GM19238 (cell line): ENCODE measurements around the gene NECAB2.
"Not testable (repeated sequence)": the region's sequence is repeated elsewhere in the genome, so short reads cannot be mapped to it uniquely, and the experiment has no call there.

Experiments used
- DNase-seq: peaks from one replicate; pipeline ENCODE4 v3.0.0; 2011; ENCODE audit warnings: low spot score; ENCODE audit not compliant: insufficient read length

Gene NECAB2

DNA sequence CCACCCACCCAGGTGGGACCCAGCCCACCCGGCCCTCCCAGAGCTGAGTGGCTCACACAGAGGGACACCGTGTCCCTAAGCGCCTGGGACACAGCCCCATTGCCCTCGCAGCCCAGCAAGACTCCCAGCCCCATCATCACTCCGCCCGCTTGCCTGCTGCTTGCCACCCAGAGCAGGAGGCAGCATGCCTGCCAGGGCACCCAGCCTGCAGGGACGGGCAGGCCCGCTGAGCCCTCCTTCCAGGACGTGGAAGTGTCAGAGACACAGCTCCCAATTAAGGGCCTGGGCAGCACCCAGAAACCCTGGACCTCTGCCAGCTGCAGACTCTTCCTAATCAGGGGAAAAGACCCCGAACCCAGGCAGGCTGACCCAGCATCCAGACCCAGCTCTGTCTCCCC is 32.2 kb upstream of the NECAB2 start:
- DNase-seq, result no peak

- DNase-seq, result no peak
Observed at GRCh38 chr16:83936581-83937165, 31.4 kb upstream of the NECAB2 start.

GRCh38 chr16:83937267-83937666 is 30.8 kb upstream of the NECAB2 start:
- no peak for DNase-seq

DNA sequence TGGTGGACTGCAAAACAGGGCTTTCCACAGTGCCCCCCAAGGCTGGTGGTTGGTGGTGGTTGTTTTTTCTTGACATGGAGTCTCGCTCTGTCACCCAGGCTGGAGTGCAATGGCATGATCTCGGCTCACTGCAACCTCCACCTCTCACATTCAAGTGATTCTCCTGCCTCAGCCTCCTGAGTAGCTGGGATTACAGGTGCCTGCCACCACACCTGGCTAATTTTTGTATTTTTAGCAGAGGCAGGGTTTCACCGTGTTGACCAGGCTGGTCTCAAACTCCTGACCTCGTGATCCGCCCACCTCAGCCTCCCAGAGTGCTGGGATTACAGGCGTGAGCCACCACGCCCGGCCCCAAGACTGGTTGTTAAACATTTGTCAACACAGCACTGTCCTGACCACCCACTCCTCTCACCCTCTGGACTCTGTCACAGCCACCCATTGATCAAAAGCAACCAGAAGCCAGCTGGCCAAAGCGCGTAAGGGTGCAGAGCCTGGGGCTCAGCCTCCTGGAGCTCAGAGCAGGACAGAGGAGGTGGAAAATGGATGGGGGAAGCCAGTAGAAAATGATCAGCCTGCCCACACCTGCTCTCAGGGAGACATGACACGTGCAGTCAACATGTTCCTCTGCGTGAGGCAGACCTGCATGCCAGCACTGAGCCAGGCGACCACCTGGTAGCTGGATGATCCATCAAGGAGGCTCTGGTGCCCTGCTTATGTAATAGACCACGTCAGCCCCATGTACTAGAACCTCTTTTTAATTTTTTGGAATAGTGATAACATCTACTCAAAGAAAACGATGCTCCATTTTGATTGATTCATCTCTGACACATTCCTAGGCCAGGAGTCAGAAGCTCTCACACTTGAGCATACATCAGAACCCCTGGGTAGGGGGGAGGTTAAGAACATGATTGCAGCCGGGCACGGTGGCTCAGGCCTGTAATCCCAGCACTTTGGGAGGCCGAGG is 29.8 kb upstream of the NECAB2 start:
- DNase-seq, result no peak

GRCh38 chr16:83939266-83939855 is 28.7 kb upstream of the NECAB2 start:
- no peak for DNase-seq

DNA sequence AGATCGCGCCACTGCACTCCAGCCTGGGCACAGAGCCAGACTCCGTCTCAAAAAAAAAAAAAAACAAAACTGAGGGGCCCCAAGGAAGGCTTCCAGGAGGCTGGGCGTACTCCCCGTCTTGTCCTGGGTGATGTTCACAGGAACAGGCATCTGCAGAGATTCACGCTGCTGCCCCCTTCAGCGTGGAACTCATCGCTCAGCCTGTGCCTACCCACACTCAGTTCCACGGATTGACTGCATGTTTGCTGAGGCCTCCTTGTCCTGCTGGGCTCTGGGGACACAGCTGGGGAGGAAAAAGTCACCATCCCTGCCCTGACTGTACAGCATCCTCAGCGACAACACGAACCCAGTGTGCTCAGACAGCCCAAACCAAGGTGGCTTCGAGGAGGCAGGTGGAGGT is 27.9 kb upstream of the NECAB2 start:
- DNase-seq, result no peak

GRCh38 chr16:83940630-83941378 is 27.2 kb upstream of the NECAB2 start:
- DNase-seq, result no peak

DNA sequence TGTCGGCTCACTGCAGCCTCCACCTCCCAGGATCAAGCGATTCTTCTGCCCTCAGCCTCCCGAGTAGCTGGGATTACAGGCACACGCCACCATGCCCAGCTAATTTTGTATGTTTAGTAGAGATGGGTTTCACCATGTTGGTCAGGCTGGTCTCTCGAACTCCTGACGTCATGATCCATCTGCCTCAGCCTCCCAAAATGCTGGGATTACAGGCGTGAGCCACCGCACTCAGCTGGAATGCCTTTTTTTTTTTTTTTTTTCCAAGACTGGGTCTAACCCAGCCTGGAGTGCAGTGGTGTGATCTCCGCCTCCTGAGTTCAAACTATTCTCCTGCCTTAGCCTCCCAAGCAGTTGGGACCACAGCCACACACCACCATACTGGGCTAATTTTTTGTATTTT is 26.5 kb upstream of the NECAB2 start:
- not testable (repeated sequence) for DNase-seq

DNA sequence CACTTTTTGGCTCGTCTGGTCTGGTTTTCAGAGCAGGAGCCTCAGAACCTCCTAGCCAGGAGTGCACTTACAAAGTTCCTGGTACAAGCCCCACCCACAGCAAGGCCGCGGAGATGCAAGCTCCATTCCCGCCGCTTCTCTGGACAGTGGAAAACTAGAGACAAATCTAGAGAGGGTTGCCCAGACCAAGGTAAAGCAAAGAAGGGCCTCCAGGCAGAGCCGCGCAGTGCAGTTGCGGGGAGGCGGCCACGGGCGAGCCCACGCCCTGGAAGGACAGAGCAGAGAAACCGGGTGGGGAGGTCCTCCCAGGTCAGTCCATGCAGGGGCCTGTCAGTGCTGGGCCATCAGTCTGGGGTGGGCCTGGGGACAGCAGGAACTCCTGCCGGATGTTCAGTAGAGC is 26.0 kb upstream of the NECAB2 start:
- no peak for DNase-seq

DNA sequence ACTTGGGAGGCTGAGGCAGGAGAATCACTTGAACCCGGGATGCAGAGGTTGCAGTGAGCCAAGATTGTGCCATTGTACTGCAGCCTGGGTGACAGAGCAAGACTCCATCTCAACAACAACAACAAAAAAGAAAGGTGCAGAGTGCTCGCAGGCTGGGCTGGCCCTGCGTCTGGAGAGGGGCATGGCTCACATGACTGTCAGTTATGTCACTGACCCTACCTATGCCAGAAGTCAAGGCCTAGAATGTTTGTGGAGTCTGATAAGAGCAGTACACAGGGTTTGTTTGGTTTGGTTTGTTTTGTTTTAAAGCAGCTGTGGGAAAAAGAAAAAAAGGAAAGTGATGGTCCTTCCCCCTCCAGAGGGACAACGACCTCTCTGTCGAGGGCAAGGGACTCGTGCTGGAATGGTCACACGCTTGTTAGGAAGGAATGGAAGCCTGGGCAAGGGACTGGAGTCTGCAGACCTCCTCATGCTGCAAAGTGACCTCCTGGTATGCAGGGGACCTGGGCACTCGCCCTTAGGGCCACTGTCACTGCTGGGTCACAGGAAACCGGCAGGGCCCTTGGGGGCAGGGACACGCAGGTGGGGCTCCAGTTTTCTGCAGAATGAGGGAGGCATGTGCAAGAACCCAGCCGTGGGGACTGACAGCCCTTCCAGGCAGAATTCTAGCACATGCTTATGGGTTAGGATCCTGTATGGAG is 25.1 kb upstream of the NECAB2 start:
- no peak for DNase-seq

DNA sequence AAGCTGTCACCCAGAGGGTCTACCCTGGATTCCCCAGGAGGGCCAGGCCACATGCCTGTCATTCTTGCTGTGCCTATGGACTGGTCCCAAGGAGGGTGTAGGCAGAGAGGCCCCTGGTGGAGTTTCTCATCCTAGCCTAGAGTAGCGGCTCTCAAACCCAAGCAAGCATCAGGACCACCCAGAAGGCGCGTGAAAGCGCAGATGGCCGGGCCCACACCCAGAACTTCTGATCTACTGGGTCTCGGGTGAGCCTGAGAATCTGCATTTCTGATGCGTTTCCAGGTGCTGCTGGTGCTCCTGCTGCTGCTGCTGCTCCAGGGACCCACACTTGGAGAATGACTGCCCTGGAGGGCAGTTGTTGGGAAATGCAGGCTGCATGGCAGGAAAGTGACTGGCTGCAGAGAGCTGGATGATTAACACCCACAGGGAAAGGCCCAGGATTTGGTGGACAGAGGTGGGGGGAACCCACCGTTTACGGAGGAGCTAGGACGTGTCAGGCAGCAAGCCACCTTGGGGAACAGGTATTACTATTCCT is 24.5 kb upstream of the NECAB2 start:
- no peak for DNase-seq

DNA sequence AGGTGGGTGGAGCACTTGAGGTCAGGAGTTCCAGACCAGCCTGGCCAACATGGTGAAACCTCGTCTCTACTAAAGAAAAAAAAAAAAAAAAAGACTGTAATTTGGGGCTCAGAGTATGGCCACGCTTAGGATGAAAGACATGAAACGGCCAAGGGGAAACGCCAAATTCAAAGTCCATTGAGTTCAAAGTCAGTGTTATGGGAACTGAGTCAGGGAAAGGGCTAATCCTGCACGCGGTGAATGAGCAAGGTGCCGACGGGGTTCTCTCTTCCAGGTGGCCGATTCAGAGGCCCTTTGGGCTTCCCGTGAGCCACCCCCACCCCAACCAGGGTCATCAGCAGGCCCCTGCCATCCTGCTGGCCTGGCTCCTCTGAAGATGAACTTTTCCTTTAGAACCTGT is 22.5 kb upstream of the NECAB2 start:
- DNase-seq, result no peak

DNA sequence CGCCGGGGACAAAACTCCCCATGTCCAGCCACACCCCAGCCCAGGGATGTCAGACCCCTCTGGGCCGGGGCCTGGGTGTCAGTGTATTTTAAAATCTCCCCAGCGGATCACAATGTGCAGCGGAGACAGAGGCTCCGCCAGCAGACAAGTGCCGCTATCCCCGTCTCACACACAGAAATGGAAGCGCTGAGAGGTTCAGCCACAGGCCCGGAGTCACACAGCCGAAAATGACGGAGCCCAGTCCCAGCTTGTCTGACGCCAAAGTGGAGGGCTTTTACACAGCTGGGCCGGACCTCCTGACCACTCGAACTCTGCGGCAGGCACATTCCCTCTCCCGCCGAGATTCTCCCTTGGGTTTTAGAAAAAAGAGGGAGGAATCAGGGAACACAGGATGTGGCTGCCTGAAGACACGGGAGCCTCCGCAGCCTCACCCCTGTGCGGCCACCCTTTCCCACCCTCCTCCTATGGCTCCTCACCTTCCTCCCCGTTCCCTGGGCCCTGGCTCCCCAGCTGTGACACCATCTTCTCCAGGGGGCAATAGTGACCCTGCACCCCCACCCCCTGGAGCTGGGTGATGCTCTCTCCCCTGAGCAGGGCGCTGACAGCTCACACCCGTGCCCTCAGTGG is 21.8 kb upstream of the NECAB2 start:
- DNase-seq, result no peak

GRCh38 chr16:83946781-83947566 is 21.1 kb upstream of the NECAB2 start:
- DNase-seq, result no peak

GRCh38 chr16:83947642-83948234 is 20.3 kb upstream of the NECAB2 start:
- DNase-seq, result no peak

- DNase-seq, result no peak
Observed at GRCh38 chr16:83948914-83949723, 18.9 kb upstream of the NECAB2 start.

DNA sequence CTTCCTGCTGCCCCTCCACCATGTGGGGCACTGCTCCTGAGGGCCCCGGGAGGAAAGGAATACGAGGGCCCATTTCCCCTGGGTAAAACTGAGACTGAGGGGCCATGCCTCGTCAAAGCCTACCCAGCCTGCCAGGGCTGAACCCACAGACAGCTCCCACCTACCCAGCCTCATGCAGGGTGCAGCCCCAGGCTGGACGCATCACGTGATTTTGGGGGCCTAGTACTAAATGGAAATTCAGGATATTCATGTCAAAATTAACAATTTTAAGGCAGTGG is 18.4 kb upstream of the NECAB2 start:
- DNase-seq, result no peak

DNA sequence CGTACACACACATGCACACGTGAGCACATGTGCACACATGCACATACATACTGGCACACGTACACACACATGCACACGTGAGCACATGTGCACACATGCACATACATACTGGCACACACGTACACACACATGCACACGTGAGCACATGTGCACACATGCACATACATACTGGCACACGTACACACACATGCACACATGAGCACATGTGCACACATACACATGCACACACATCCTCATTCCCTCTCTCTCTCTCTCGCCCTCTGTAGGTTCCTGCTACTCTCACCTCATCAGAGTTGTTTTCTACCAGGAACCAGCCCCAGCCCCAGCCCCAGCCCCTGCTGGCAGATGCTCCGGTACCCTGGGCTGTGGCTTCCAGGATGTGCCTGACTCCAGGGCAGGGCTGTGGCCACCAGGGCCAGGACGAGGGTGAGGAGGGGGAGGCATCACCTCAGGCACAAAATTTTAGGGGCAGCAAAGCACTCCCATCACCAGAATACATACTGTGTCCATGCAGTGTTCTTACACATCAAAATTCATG is 17.1 kb upstream of the NECAB2 start:
- DNase-seq, result not testable (repeated sequence)
